Measurements from ENCODE around the gene SNW1. TPM values are rescaled to one million over a fixed set of nuclear protein-coding genes. Genes with fewer than 3 reads are reported as not detected.

The SNW1 gene
- total and polyA plus RNA-seq, 4 donors, result 17.3 to 33.8 (median 18.4) TPM

- Histone ChIP-seq H3K9me3 (ENCODE audit: control insufficient read depth in 4 of 4, low read length in 3 of 4) (no peaks in the 10 kb centered on the region), H3K4me1 (ENCODE audit: control insufficient read depth in 4 of 4, insufficient read depth in 4 of 4, low read length in 3 of 4) (no peaks in the 10 kb centered on the region), H3K27me3 (ENCODE audit: control insufficient read depth in 4 of 4, insufficient read depth in 4 of 4, low read length in 3 of 4) (no peaks in the 10 kb centered on the region), H3K27ac (ENCODE audit: low read depth in 1 of 2, low read length in 2 of 2) (no peak overlapping the region), H3K9ac (ENCODE audit: low read depth in 1 of 2, low read length in 2 of 2) (no peak overlapping the region), H3K36me3 (ENCODE audit: control insufficient read depth in 4 of 4, insufficient read depth in 3 of 4, low read depth in 1 of 4, low read length in 3 of 4) (peaks cover 12 to 89% (median 71%) of the 10 kb centered on the region in 4 donors), H3K4me3 (ENCODE audit: low read depth in 1 of 3, low read length in 3 of 3) (no peak overlapping the region)
- TF ChIP-seq RAD21 (IDR thresholded peaks at IDR 0.05), result no peak
- no peak for TF ChIP-seq YY1 (IDR thresholded peaks at IDR 0.05)
- TF ChIP-seq NR2F2 (IDR thresholded peaks at IDR 0.05), result no peak
- 86% methylated on average over 3 of the region's 3 CpGs for WGBS
- no peak for DNase-seq (ENCODE audit: low spot score)
Observed at GRCh38 chr14:77730976-77731497, 29.9 kb downstream of the SNW1 start.

- Histone ChIP-seq H3K36me3 (ENCODE audit: control insufficient read depth in 4 of 4, insufficient read depth in 3 of 4, low read depth in 1 of 4, low read length in 3 of 4) (peaks cover 18 to 79% (median 51%) of the 10 kb centered on the region in 4 donors), H3K4me3 (ENCODE audit: low read depth in 1 of 3, low read length in 3 of 3) (no peak overlapping the region), H3K9ac (ENCODE audit: low read depth in 1 of 2, low read length in 2 of 2) (no peak overlapping the region), H3K27me3 (ENCODE audit: control insufficient read depth in 4 of 4, insufficient read depth in 4 of 4, low read length in 3 of 4) (no peaks in the 10 kb centered on the region), H3K9me3 (ENCODE audit: control insufficient read depth in 4 of 4, low read length in 3 of 4) (no peaks in the 10 kb centered on the region), H3K4me1 (ENCODE audit: control insufficient read depth in 4 of 4, insufficient read depth in 4 of 4, low read length in 3 of 4) (no peaks in the 10 kb centered on the region), H3K27ac (ENCODE audit: low read depth in 1 of 2, low read length in 2 of 2) (no peak overlapping the region)
- TF ChIP-seq RAD21 (IDR thresholded peaks at IDR 0.05), result no peak
- TF ChIP-seq FOXA1 (IDR thresholded peaks at IDR 0.05), result no peak
- no peak for TF ChIP-seq FOXA2 (IDR thresholded peaks at IDR 0.05)
- no peak for TF ChIP-seq JUND (IDR thresholded peaks at IDR 0.05)
- TF ChIP-seq GABPA (IDR thresholded peaks at IDR 0.05 in 1 of 2, conservative IDR thresholded peaks at IDR 0.05 in 1 of 2), result no peak
- TF ChIP-seq RXRA (IDR thresholded peaks at IDR 0.05), result no peak
- TF ChIP-seq REST (IDR thresholded peaks at IDR 0.05), result no peak
- TF ChIP-seq EGR1 (IDR thresholded peaks at IDR 0.05; ENCODE audit: low read depth in 2 of 2), result no peak
- no peak for TF ChIP-seq CTCF (IDR thresholded peaks at IDR 0.05; ENCODE audit: low read depth, low read length, missing input control)
- no peak for TF ChIP-seq HNF4G (IDR thresholded peaks at IDR 0.05)
- TF ChIP-seq MAX (IDR thresholded peaks at IDR 0.05), result no peak
- TF ChIP-seq ZBTB33 (IDR thresholded peaks at IDR 0.05), result no peak
- no peak for TF ChIP-seq YY1 (IDR thresholded peaks at IDR 0.05)
- TF ChIP-seq SP1 (IDR thresholded peaks at IDR 0.05), result no peak
- no peak for TF ChIP-seq NR2F2 (IDR thresholded peaks at IDR 0.05)
- TF ChIP-seq ATF3 (IDR thresholded peaks at IDR 0.05), result no peak
- no peak for DNase-seq (ENCODE audit: low spot score)
- WGBS, result 96% methylated on average over 3 of the region's 3 CpGs
Observed at GRCh38 chr14:77722301-77722700, 38.7 kb downstream of the SNW1 start.
